H1 (cell line): ENCODE measurements around the gene MLLT6. TPM values are rescaled to one million over a fixed set of nuclear protein-coding genes. Genes with fewer than 3 reads are reported as not detected.

Experiments used
- BACH1 ChIP-seq: IDR thresholded peaks from 2 replicates; pipeline ENCODE4 v1.6.1; 2012; ENCODE audit warnings: low read length, improper control_type of control experiment
- CEBPB ChIP-seq: IDR thresholded peaks from 2 replicates; pipeline ENCODE4 v1.6.1; 2012; ENCODE audit warnings: low read depth, low read length
- CTBP2 ChIP-seq: IDR thresholded peaks from 2 replicates; pipeline ENCODE4 v1.7.0; 2011; ENCODE audit warnings: borderline replicate concordance, mild to moderate bottlenecking, moderate library complexity, mixed read lengths, low read length; ENCODE audit not compliant: insufficient read depth, insufficient read length
- EGR1 ChIP-seq: IDR thresholded peaks from 2 replicates; pipeline ENCODE4 v1.6.1; 2011; ENCODE audit warnings: low read depth, low read length, borderline replicate concordance
- EP300 ChIP-seq, 2 experiments: IDR thresholded peaks; 1 replicate in 1 of 2; 2 replicates in 1 of 2; pipeline ENCODE4 v1.6.1; 2011 to 2012; ENCODE audit warnings: low read depth in 2 of 2, low read length in 2 of 2, mild to moderate bottlenecking in 2 of 2, borderline replicate concordance in 1 of 2, inconsistent platforms in 1 of 2, moderate library complexity in 1 of 2
- EZH2 ChIP-seq: fragments of 200-600 bp; sonication (generic); IDR thresholded peaks from 2 replicates; pipeline ENCODE4 v1.7.1; 2012; ENCODE audit warnings: low read depth, mild to moderate bottlenecking, moderate library complexity, low read length, inconsistent platforms; ENCODE audit not compliant: severe bottlenecking
- JUN ChIP-seq: IDR thresholded peaks from 2 replicates; pipeline ENCODE4 v1.6.1; 2011; ENCODE audit warnings: low read depth, mild to moderate bottlenecking, improper control_type of control experiment, low read length
- JUND ChIP-seq: IDR thresholded peaks from 2 replicates; pipeline ENCODE4 v1.6.1; 2011; ENCODE audit warnings: mild to moderate bottlenecking, improper control_type of control experiment, low read length
- KDM1A ChIP-seq: fragments of 200-600, 300-600 bp; sonication (generic); IDR thresholded peaks from 2 replicates; pipeline ENCODE4 v1.7.1; 2016; ENCODE audit warnings: mild to moderate bottlenecking, low read length, borderline replicate concordance
- KDM4A ChIP-seq: IDR thresholded peaks from one replicate; pipeline ENCODE4 v1.7.1; 2012; ENCODE audit warnings: low read depth, mild to moderate bottlenecking, moderate library complexity, low read length, inconsistent platforms; ENCODE audit not compliant: severe bottlenecking
- NANOG ChIP-seq: IDR thresholded peaks from 2 replicates; pipeline ENCODE4 v1.6.1; 2011; ENCODE audit warnings: low read length, low read depth, mild to moderate bottlenecking, inconsistent platforms; ENCODE audit not compliant: insufficient read depth, poor library complexity, severe bottlenecking
- NRF1 ChIP-seq: IDR thresholded peaks from 2 replicates; pipeline ENCODE4 v1.6.1; 2011; ENCODE audit warnings: mild to moderate bottlenecking, low read depth, low read length, improper control_type of control experiment
- POU5F1 ChIP-seq: IDR thresholded peaks from 2 replicates; pipeline ENCODE4 v1.6.1; 2011; ENCODE audit warnings: low read depth, mild to moderate bottlenecking, low read length, moderate library complexity
- RBBP5 ChIP-seq: IDR thresholded peaks from 2 replicates; pipeline ENCODE4 v1.7.1; 2012; ENCODE audit warnings: low read depth, mild to moderate bottlenecking, inconsistent platforms, low read length, moderate library complexity, borderline replicate concordance
- SIN3A ChIP-seq, 2 experiments: IDR thresholded peaks in 1 of 2; conservative IDR thresholded peaks in 1 of 2; 2 replicates each; pipeline ENCODE4 v1.6.1; 2011 to 2012; ENCODE audit warnings: low read length in 2 of 2, improper control_type of control experiment in 1 of 2, low read depth in 1 of 2, mild to moderate bottlenecking in 1 of 2
- SP2 ChIP-seq: IDR thresholded peaks from 2 replicates; pipeline ENCODE4 v1.6.1; 2012; ENCODE audit warnings: mild to moderate bottlenecking, low read length, inconsistent platforms
- SUZ12 ChIP-seq: fragments of 200-600 bp; sonication (generic); IDR thresholded peaks from 2 replicates; pipeline ENCODE4 v1.6.1; 2012; ENCODE audit warnings: mild to moderate bottlenecking, inconsistent platforms, low read length, moderate library complexity, mixed read lengths
- TAF7 ChIP-seq: optimal IDR thresholded peaks from 2 replicates; pipeline ENCODE3; 2011; ENCODE audit warnings: low read depth, mild to moderate bottlenecking, inconsistent platforms, low read length, moderate library complexity, borderline replicate concordance
- TCF12 ChIP-seq: IDR thresholded peaks from 2 replicates; pipeline ENCODE4 v1.6.1; 2011; ENCODE audit warnings: low read depth, mild to moderate bottlenecking, low read length
- polyA plus RNA-seq, 7 experiments: library from polyadenylated mRNA; depleted of rRNA in 3 of 7; stranded (reverse) in 5 of 7; unstranded in 2 of 7; fragments of >200 nt in 5 of 7; fragments of 200-250 nt in 2 of 7; gene quantifications; 1 replicate in 5 of 7; 2 replicates in 1 of 7; 4 replicates in 1 of 7; pipeline versions ENCODE4 v1.2.1 to v1.2.3, GENCODE V29; 2011 to 2013; ENCODE audit warnings: missing spikeins in 2 of 7, mixed read lengths in 2 of 7
- total RNA-seq: library from RNA; stranded (reverse); fragmentation: NEBNext Ultra II Directional; extraction: Animal tissue kit (Norgen Biotek cat#: 25700); gene quantifications from 2 replicates; pipeline ENCODE4 v1.2.1, GENCODE V29; 2021
- TF ChIP-seq, protein P1 (sequence below): IDR thresholded peaks from 2 replicates; pipeline ENCODE4 v1.6.1; 2012; ENCODE audit warnings: inconsistent platforms

Gene MLLT6
- total and polyA plus RNA-seq, 2 of the 8 experiments (the other 6 are each of a cell fraction or from before 2014, with no cell fraction given): 6.5 to 8.0 TPM

- TF ChIP-seq TAF7 (no peak), EZH2 (peak; percentile 62), EGR1 (no peak), TCF12 (no peak), EP300 (IDR thresholded peaks at IDR 0.05; ENCODE audit: borderline replicate concordance in 1 of 2, low read depth in 2 of 2, low read length in 2 of 2) (no peak), JUND (no peak), JUN (no peak), SIN3A (conservative IDR thresholded peaks at IDR 0.05 in 1 of 2, IDR thresholded peaks at IDR 0.05 in 1 of 2; ENCODE audit: low read depth in 1 of 2, low read length in 2 of 2) (0 out of 4 replicates have a peak, but pooled peaks of 1 of the 2 experiments have one; percentile 5), CEBPB (no peak), POU5F1 (no peak), NANOG (no peak), KDM1A (no peak), BACH1 (no peak), CTBP2 (no peak), RBBP5 (peak; percentile 67; the same call in 1 of the 2 replicates), SP2 (no peak), SUZ12 (no peak), KDM4A (peak; percentile 59), NRF1 (no peak)
- TF ChIP-seq, protein P1, sequence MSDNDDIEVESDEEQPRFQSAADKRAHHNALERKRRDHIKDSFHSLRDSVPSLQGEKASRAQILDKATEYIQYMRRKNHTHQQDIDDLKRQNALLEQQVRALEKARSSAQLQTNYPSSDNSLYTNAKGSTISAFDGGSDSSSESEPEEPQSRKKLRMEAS: peak; percentile 67
Observed at GRCh38 chr17:38702166-38702915, 2.7 kb upstream of the MLLT6 start (continued).
